Neural crest cell (in vitro differentiated cells): ENCODE data around the gene IGFL4. TPM values are rescaled to one million over a fixed set of nuclear protein-coding genes. Genes with fewer than 3 reads are reported as not detected.
A peak's percentile ranks its signal among the peaks of the same experiment; 100 is the strongest.

Source experiments
- DNase-seq: peaks from one replicate; pipeline ENCODE4 v3.0.0; 2021; ENCODE audit warnings: low read depth, mixed read lengths, low spot score
- H3K27ac Mint-ChIP-seq: one replicate; pipeline ENCODE4 v1.8.0; 2021; ENCODE audit warnings: mild to moderate bottlenecking, mixed read lengths; ENCODE audit not compliant: unreplicated experiment
- H3K27me3 Mint-ChIP-seq: 2 replicates; pipeline ENCODE4 v1.8.0; 2021; ENCODE audit warnings: low read depth, mild to moderate bottlenecking, mixed read lengths
- H3K36me3 Mint-ChIP-seq: 2 replicates; pipeline ENCODE4 v1.8.0; 2021; ENCODE audit warnings: low read depth, mild to moderate bottlenecking, mixed read lengths
- H3K4me1 Mint-ChIP-seq: 2 replicates; pipeline ENCODE4 v1.8.0; 2021; ENCODE audit warnings: mixed read lengths
- H3K4me3 Mint-ChIP-seq: one replicate; pipeline ENCODE4 v1.8.0; 2021; ENCODE audit warnings: mild to moderate bottlenecking, mixed read lengths
- H3K9me3 Mint-ChIP-seq: 2 replicates; pipeline ENCODE4 v1.8.0; 2021; ENCODE audit warnings: mixed read lengths
- CTCF ChIP-seq: fragments of 200-600 bp; sonication (generic); conservative IDR thresholded peaks from 2 replicates; pipeline ENCODE4 v1.5.0; 2021; ENCODE audit warnings: antibody characterized with exemption, mild to moderate bottlenecking
- total RNA-seq: library from RNA; stranded (reverse); gene quantifications from 2 replicates; pipeline ENCODE4 v1.2.1, GENCODE V29; 2021

Gene IGFL4
- total RNA-seq, 1 donor from 2014 or later = 0.70 TPM

DNA sequence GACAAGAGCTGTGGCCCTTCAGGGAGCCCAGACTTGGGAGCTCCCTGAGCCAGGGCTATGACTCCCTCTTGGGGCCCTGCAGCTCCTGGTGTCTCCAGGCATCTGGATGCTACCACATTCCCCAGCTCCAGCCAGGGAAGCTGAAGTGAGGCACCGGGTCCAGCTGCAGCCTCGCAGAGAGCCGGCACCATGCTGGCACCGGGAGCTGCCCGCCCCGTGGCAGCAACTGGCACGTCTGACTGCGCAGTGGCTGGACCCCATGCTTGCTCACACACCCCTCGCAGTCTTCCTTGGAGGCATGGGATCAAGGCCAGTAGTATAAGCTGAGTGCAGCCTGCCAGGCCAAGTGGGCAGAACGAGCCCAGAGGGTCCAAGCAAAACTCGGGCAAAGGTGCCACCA lies 7.4 kb downstream of the IGFL4 start:
- peaks cover 2% of the 10 kb centered on the region for H3K9me3 Mint-ChIP-seq
- H3K27me3 Mint-ChIP-seq = no peaks in the 10 kb centered on the region
- no peak for DNase-seq
- H3K36me3 Mint-ChIP-seq = peaks cover 4% of the 10 kb centered on the region
- H3K4me1 Mint-ChIP-seq = peaks cover 25% of the 10 kb centered on the region
- no peak overlapping the region for H3K27ac Mint-ChIP-seq
- no peak overlapping the region for H3K4me3 Mint-ChIP-seq
- TF ChIP-seq CTCF = no peak

DNA sequence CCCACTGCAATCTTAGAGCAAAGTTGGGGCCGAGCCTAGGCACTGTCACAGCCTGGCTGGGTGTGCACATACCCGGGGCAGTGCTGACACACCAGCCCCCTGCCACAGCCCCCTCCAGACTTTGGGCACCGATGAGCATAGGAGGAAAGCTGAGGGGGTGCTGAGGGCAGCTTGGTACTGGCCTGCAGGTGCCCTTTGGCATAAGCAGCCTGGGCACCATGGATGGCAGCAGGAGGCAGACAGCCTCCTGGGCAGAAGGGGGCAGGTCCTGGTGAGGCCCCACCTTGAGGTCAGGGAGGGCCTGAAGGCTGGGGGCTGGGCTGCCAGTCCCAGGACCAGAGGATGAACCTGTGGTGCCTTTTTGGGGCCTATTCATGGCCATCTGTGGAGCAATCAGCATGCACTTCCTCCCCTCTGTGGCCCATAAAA lies 8.2 kb downstream of the IGFL4 start:
- Mint-ChIP-seq H3K4me3 (no peak overlapping the region), H3K36me3 (peaks cover 4% of the 10 kb centered on the region), H3K27me3 (no peaks in the 10 kb centered on the region), H3K4me1 (peaks cover 25% of the 10 kb centered on the region), H3K9me3 (peaks cover 2% of the 10 kb centered on the region), H3K27ac (no peak overlapping the region)
- DNase-seq = no peak
- no peak for TF ChIP-seq CTCF

DNA sequence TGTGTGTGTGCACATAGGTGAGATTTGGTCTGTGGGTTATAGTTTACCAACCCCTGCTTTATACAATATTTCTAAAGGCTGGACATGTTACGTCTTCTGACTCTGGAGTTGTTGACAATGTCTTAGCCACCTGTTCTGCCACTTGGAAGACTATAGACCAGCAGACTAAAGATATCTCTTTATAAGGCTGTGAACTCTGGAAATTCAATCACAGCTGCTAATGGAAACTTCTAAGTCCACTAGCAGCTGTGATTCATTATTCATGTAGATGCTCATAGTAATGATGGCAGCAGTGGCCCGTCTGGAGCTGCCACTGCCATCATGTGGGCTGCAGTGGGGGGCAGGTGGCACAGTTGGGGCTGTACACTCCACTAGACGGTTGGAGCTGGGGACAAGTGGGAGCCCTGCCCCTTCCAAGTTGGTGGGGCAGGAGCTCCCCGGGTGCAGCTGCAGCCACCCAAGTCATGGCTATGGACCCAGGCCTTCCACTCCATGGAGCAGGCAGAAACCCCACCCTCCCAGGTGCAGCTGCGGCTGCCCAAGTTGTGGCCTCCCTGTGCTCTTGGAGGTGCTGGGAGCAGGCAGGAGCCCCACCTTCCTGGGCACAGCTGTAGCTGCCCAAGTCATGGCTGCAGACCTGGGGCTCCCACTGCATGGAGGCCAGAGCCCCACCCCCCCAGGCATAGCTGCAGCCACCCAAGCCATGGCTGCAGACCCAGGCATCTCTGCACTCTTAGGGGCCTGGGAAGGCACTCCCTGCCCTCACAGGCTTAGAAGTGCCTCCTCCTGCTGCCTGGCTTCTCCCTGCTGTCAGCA lies 8.8 kb downstream of the IGFL4 start:
- peaks cover 24% of the 10 kb centered on the region for H3K4me1 Mint-ChIP-seq
- H3K36me3 Mint-ChIP-seq = peaks cover 2% of the 10 kb centered on the region
- H3K27me3 Mint-ChIP-seq = no peaks in the 10 kb centered on the region
- H3K4me3 Mint-ChIP-seq = no peak overlapping the region
- H3K9me3 Mint-ChIP-seq = peaks cover 1% of the 10 kb centered on the region
- TF ChIP-seq CTCF = no peak
- no peak for DNase-seq
- H3K27ac Mint-ChIP-seq = no peak overlapping the region

- H3K27me3 Mint-ChIP-seq = no peaks in the 10 kb centered on the region
- H3K36me3 Mint-ChIP-seq = peaks cover 7% of the 10 kb centered on the region
- no peak for DNase-seq
- peak overlapping the region; percentile 52 for H3K27ac Mint-ChIP-seq
- no peak for TF ChIP-seq CTCF
- H3K4me1 Mint-ChIP-seq = peaks cover 22% of the 10 kb centered on the region
- no peak overlapping the region for H3K4me3 Mint-ChIP-seq
- H3K9me3 Mint-ChIP-seq = peaks cover 3% of the 10 kb centered on the region
Measured at GRCh38 chr19:46030812-46031550, 9.8 kb downstream of the IGFL4 start.

- Mint-ChIP-seq H3K27ac (no peak overlapping the region), H3K4me1 (peaks cover 13% of the 10 kb centered on the region), H3K36me3 (peaks cover 8% of the 10 kb centered on the region)
Measured at GRCh38 chr19:46025835-46026234, 15.0 kb downstream of the IGFL4 start.

More at GRCh38 chr19:46025835-46026234, 15.0 kb downstream of the IGFL4 start:
- TF ChIP-seq CTCF = no peak
- Mint-ChIP-seq H3K9me3 (peaks cover 5% of the 10 kb centered on the region), H3K4me3 (no peak overlapping the region), H3K27me3 (peaks cover 4% of the 10 kb centered on the region)
- no peak for DNase-seq
